SK-N-DZ (cell line): ENCODE data around the gene NHERF1.

Experiments used
- DNase-seq: peaks from one replicate; pipeline ENCODE4 v3.0.0-alpha.2; 2015; ENCODE audit warnings: low spot score

Gene NHERF1

GRCh38 chr17:74808714-74809430, 60.4 kb downstream of the NHERF1 start:
- DNase-seq = no peak

GRCh38 chr17:74810699-74811485, 62.5 kb downstream of the NHERF1 start:
- DNase-seq = no peak

- no peak for DNase-seq
Observed at GRCh38 chr17:74812109-74813009, 63.9 kb downstream of the NHERF1 start.

- no peak for DNase-seq
Observed at GRCh38 chr17:74814453-74814852, 66.0 kb downstream of the NHERF1 start.

GRCh38 chr17:74815067-74815466, 66.6 kb downstream of the NHERF1 start:
- DNase-seq = no peak

- DNase-seq = no peak
Observed at GRCh38 chr17:74815550-74816370, 67.3 kb downstream of the NHERF1 start.

GRCh38 chr17:74816905-74817620, 68.6 kb downstream of the NHERF1 start:
- DNase-seq = no peak

- DNase-seq = no peak
Observed at GRCh38 chr17:74818291-74818938, 70.0 kb downstream of the NHERF1 start.
